Glomerular endothelial cell (primary cell): ENCODE results near the gene WDR64. TPM values are rescaled to one million over a fixed set of nuclear protein-coding genes. Genes with fewer than 3 reads are reported as not detected.
"Not testable (repeated sequence)": the region's sequence is repeated elsewhere in the genome, so short reads cannot be mapped to it uniquely, and the experiment has no call there.

Source experiments
- DNase-seq: peaks from one replicate; pipeline ENCODE4 v3.0.0-alpha.2; 2011; ENCODE audit warnings: low read depth, low spot score; ENCODE audit errors: extremely low read depth
- total RNA-seq: library from RNA; depleted of rRNA; stranded (reverse); fragments of >200 nt; gene quantifications from 2 replicates; pipeline ENCODE4 v1.2.3, GENCODE V29; 2015

WDR64 gene
- total RNA-seq, 1 donor from 2014 or later = not detected

DNA sequence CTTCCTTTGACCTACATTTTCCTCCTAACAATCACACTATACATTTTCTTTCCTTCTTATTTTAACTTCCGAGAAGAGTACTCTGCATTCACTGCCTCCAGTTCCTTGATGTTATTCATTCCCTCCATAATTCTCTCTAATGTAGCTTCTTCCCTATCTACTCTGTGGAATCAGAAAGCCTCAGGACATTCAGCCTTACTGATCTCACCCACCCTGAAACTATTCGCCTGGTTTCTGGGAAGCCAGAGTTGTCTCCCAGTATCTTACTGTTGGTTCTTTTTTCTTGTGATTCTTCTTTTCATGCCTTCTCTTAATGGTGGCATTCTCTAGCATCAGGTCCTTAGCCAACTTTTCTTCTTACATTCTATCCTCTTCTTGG is 45.5 kb downstream of the WDR64 start:
- no peak for DNase-seq

DNA sequence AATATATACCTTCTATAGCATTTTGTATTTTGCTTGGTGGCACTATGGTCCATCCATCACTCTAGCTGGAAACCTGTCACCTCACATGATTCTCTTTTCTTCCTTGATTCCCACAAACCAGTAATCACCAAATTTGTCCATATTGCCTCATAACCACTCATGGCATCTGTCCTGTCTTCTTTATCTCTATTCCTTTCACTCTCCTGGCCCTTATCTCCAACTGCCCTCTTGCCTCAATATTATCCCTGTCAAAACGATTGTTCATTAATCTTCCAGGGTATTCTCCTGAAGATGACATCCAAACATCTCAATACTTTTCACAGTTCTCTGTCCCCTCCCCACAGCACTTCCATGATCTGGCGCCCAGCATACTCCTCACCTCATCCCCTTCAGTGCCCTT is 46.1 kb downstream of the WDR64 start:
- DNase-seq = no peak

DNA sequence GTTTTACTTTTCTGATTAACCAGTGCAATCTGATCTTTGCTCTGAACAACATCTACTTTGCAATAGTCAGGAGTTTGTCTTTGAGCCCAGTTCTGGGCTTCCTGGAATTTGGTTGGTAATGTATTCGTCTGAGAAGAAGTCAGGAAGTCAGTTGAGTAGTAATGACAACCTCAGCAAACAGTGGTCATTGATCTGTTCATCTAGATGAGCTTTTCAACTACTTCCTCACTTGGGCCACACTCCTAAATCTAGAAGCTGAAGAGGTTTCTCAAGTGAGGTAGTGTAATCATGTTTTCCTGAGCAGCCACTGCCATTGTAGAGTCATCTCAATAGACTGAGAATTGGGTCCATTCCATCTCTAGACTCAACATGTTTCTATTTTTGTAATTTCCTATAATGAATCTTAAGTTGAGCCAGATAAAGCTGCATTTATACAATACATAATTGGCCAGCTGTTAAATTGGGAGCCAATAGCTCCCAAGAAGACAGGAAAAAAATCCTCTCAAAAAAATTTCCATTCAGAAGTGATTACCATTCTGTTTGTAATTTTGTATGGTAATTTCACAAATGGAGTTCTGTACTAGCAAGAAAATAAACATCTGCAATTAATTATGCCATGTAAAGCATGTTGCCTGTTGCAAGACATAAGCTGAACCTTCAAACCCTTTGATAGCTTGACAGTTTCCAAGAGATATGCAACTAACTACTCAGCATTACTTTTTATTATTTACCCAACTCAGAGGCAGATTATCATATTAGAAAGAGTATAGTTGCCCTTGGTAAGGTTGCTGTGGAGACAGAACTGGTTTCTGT is 49.6 kb downstream of the WDR64 start:
- DNase-seq = no peak

DNA sequence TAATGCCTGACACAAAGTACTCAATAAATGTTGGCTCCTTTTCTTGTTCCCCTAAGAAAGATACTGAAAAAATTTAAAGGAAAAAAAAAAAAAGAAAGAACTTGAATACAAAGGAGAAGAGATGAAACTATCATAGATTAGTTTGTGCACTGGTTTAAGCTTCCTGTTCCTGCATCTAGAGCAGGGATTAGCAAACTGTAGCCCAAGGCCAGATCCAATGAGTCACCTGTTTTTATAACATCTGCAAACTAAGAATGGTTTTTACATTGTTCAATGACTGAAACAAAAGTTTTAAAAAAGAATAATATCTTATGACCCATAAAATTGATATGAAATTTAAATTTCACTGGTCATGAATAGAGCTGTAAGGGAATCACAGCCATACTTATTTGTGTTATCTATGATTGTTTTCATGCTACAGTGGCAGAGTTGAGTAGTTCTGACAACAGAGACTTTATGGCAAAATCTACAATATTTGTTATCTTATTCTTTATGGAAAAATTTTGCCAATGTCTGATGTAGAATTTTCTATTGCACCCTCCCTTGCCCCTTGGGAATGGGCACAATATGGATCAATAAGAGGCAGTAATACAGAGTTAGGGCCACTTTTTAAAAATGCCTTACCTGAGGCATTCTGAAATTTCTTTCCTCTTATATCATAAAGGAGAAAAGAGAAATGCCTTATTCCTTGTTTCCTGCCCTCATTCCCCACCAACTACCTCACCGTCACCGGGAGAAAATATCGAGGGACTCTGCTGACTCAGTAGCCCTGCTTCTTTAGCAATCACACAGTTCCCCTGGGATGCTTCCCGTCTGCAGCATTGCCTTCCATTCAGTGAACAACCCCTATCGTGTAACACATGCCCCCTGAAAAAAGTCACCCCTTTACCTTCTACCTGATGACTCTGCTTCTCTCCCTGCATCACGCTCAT is 50.6 kb downstream of the WDR64 start:
- DNase-seq = no peak

DNA sequence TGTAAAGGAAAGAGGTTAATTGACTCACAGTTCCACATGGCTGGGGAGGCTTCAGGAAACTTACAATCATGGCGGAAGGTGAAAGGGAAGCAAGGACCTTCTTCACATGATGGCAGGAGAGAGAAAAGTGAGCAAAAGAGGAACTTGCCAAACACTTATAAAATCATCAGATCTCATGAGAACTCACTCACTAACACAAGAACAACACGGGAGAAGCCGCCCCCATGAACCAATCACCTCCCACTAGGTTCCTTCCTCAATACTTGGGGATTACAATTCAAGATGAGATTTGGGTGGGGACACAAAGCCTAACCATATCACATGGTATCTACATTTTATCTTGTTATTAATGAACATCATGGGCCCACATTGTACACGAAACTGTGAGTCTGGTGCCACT is 51.7 kb downstream of the WDR64 start:
- not testable (repeated sequence) for DNase-seq

DNA sequence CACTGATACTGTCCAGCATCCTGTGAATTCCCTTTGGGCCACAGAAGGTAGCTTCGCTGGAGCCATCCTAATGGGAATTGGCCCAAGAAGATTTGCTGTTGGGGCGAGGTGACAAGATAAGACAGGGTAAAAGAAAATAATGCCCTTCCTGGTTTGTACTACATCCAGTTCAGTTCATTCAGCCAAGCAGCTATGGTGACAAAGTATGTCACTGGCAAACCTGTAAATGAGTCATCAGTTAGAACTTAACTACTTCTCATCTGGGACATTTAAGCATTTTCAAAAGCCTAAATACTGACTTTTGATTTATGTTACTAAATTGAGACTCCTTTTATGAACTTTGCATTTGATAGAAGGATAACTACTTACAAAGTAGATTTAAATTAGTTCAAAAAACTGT is 54.2 kb downstream of the WDR64 start:
- no peak for DNase-seq

GRCh38 chr1:241706967-241707366 is 54.9 kb downstream of the WDR64 start:
- DNase-seq = no peak

DNA sequence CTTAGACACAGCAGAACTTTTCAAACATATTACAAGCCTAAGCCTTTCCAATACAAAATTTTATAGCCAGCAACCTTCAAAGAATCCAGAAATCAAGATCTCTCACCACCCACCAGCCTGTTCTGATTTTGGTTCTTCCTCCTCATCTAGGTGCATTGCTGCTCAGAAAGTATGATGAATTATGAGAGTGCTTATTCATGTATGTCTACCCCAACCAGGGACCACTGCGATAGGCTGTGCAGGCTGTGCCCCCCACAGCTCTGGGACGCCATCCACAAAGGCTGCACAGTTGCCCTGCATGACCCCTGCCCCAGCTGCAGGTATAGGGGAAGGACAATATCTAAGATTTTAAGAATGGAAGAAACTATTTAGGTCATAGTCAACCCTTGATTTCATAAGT is 55.4 kb downstream of the WDR64 start:
- DNase-seq = no peak

GRCh38 chr1:241711326-241711725 is 59.2 kb downstream of the WDR64 start:
- DNase-seq = no peak

DNA sequence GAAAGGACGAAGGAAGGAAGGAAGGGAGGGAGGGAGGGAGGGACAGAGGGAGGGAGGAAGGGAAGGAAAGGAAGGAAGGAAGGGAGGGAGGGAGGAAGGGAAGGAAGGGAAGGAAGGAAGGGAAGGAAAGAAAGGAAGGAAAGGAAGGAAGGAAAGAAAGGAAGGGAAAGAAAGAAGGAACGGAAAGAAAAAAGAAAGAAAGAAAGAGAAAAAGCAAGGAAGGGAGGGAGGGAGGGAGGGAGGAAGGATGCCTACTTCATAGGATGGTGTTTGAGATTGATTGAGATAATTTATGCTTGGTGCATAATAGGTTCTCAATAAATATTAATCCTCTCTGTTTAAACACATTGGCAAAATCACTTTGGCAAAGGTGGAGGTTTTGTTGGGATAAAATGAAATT is 61.2 kb downstream of the WDR64 start:
- no peak for DNase-seq

DNA sequence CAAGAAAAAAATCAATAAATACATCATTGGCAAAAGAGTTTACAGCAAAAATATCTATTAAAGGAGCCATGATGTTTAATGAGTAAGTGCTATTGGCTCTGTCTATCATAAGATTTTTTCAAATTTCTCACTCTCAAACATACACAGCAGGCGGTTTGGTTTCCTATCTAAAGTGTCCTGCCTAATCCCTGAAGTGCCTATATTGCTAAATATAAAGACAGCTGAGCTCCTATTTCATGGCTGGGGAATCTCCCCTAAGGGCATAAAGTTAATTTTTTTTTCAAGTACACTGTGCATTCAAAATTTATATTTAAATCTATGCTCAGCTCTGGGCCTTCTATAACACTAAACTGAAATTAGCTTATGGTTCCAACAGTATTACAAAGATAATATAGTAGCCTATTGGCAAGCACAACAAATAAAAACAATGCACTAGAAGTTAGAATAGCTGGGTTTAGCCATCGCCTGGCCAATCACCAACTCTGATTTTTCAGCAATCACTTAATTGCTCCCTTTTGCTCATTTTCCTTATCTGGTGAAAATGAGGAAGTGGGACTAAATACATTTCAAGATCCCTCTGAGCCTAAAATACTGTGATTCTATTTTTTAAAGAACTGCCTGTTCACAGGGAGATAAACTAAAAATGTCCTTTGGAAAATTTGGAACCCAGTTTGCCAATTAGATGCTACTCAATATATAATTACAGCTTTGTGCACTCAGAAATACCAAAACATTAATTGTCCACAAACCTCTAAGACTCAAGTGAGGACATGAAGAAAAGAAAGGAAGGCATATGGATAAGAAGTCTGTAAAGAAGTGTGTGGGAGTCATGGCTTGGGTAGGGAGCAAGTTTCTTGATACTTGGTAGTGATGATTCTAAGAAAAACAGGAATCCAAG is 62.5 kb downstream of the WDR64 start:
- no peak for DNase-seq

- DNase-seq = no peak
These were observed 63.4 kb downstream of the WDR64 start for GRCh38 chr1:241715435-241715834.

- DNase-seq = no peak
These were observed 63.9 kb downstream of the WDR64 start for GRCh38 chr1:241715956-241716355.

- DNase-seq = no peak
These were observed 65.0 kb downstream of the WDR64 start for GRCh38 chr1:241716915-241717656.

DNA sequence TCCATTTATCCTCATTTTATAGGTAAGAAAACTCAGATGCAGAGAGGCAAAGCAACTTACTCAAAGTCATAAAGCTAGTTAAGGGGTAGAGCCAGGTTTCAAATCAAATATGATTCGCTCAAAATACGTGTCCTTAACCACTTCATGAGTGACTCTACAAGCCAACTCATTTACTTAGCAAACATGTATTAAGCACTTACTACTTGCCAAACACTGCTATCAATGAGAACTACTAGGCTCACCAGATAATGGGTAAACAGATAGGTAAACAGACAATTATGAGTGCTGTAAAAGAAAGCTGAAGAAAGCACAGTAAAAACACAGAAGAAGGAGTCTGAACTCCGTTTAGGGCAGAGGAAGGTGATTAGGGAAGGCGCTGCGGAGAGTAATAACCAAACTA is 65.9 kb downstream of the WDR64 start:
- DNase-seq = no peak

DNA sequence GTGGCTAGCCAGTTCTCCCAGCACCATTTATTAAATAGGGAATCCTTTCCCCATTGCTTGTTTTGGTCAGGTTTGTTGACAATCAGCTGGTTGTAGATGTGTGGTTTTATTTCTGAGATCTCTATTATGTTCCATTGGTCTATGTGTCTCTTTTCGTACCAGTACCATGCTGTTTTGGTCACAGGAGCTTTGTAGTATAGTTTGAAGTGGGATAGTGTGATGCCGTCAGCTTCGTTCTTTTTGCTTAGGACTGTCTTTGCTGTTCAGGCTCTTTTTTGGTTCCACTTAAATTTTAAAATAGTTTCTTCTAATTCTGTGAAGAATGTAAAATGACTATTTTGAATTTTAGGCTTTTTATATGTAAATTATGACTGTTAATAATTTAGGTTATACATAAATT is 68.9 kb downstream of the WDR64 start:
- DNase-seq = no peak

DNA sequence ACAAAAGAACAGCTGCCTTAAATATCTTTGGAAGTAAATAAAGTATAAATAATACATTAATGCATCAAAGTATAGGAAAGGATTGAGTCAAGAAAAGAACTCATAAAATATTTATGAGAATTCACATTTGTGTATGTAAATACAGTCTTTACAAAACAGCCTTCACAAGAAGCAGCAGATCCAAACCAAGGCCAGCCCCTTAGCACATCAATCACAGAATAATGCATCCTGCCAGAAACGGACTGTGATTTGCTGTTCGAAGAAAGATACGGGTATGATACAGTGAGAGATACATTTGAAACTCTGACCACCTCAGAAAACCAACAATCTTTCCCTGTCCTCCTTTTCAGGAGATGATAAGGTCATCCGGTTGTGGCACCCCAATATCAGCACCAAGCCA is 70.9 kb downstream of the WDR64 start:
- DNase-seq = no peak

GRCh38 chr1:241724741-241725356 is 72.8 kb downstream of the WDR64 start:
- DNase-seq = no peak

GRCh38 chr1:241730031-241730430 is 78.0 kb downstream of the WDR64 start:
- no peak for DNase-seq

GRCh38 chr1:241733899-241734298 is 81.8 kb downstream of the WDR64 start:
- DNase-seq = no peak
